BLaER1 treated with 17β-estradiol and CSF1 and Interleukin-3, amounts not matched to agents 10 nM and 100 nM (cell line): ENCODE results near the gene IL1R2.

Experiments used
- H3K27ac ChIP-seq, 11 experiments: shearing (Covaris generic); formaldehyde crosslinking; 2 replicates each; pipeline ENCODE4 v1.8.1; 2022
- H3K27me3 ChIP-seq, 11 experiments: shearing (Covaris generic); formaldehyde crosslinking; 2 replicates each; pipeline ENCODE4 v1.8.1; 2022
- H3K36me3 ChIP-seq, 11 experiments: shearing (Covaris generic); formaldehyde crosslinking; 2 replicates each; pipeline ENCODE4 v1.8.1; 2022
- H3K4me1 ChIP-seq, 10 experiments: shearing (Covaris generic); formaldehyde crosslinking; 2 replicates each; pipeline ENCODE4 v1.8.1; 2022
- H3K4me2 ChIP-seq, 11 experiments: shearing (Covaris generic); formaldehyde crosslinking; 2 replicates each; pipeline ENCODE4 v1.8.1; 2022
- H3K4me3 ChIP-seq, 10 experiments: shearing (Covaris generic); formaldehyde crosslinking; 2 replicates each; pipeline ENCODE4 v1.8.1; 2022
- H3K9ac ChIP-seq, 11 experiments: shearing (Covaris generic); formaldehyde crosslinking; 2 replicates each; pipeline ENCODE4 v1.8.1; 2022
- H3K9me3 ChIP-seq, 11 experiments: shearing (Covaris generic); formaldehyde crosslinking; replicated peaks in 1 of 11; 2 replicates each; pipeline ENCODE4 v1.8.1; 2022
- H4K20me1 ChIP-seq, 11 experiments: shearing (Covaris generic); formaldehyde crosslinking; 2 replicates each; pipeline ENCODE4 v1.8.1; 2022
- Cebpa-rat ChIP-seq, 11 experiments: shearing (Covaris generic); IDR thresholded peaks; 2 replicates each; pipeline ENCODE4 v1.8.1; 2022

The IL1R2 gene

GRCh38 chr2:101986804-101987740, 4.7 kb upstream of the IL1R2 start:
- H3K27me3 ChIP-seq: no peaks in the 10 kb centered on the region; a peak in 1 of 22 replicates
- no peak overlapping the region for H3K9ac ChIP-seq
- no peaks in the 10 kb centered on the region for H3K9me3 ChIP-seq
- H3K36me3 ChIP-seq: no peaks in the 10 kb centered on the region
- H3K4me2 ChIP-seq: peak overlapping the region in 8 of 11 experiments; percentile 8 to 84 (median 25); a peak in 10 of 22 replicates
- H4K20me1 ChIP-seq: no peaks in the 10 kb centered on the region; a peak in 1 of 22 replicates
- TF ChIP-seq Cebpa-rat (IDR thresholded peaks at IDR 0.05): no peak
- H3K27ac ChIP-seq: no peak overlapping the region
- peaks cover 44 to 74% (median 68%) of the 10 kb centered on the region in 10 experiments for H3K4me1 ChIP-seq
- H3K4me3 ChIP-seq: no peak overlapping the region

GRCh38 chr2:101987832-101988231, 3.9 kb upstream of the IL1R2 start:
- Histone ChIP-seq H3K36me3 (no peaks in the 10 kb centered on the region), H3K9me3 (no peaks in the 10 kb centered on the region), H3K4me1 (peaks cover 42 to 69% (median 64%) of the 10 kb centered on the region in 10 experiments), H3K27ac (no peak overlapping the region), H3K4me2 (peak overlapping the region in 4 of 11 experiments; percentile 1 to 84 (median 48); a peak in 6 of 22 replicates), H4K20me1 (no peaks in the 10 kb centered on the region; a peak in 1 of 22 replicates), H3K27me3 (peaks cover 0 to 4% (median 0%) of the 10 kb centered on the region in 11 experiments; a peak in 1 of 22 replicates), H3K4me3 (no peak overlapping the region), H3K9ac (no peak overlapping the region)
- TF ChIP-seq Cebpa-rat (IDR thresholded peaks at IDR 0.05): no peak

GRCh38 chr2:101988541-101988940, 3.2 kb upstream of the IL1R2 start:
- Histone ChIP-seq H3K9ac (no peak overlapping the region), H3K4me3 (no peak overlapping the region), H3K4me2 (peak overlapping the region in 9 of 11 experiments; percentile 0 to 84 (median 69); a peak in 13 of 22 replicates), H4K20me1 (no peaks in the 10 kb centered on the region; a peak in 1 of 22 replicates), H3K27me3 (peaks cover 0 to 11% (median 0%) of the 10 kb centered on the region in 11 experiments; a peak in 2 of 22 replicates), H3K36me3 (no peaks in the 10 kb centered on the region), H3K4me1 (peaks cover 35 to 68% (median 58%) of the 10 kb centered on the region in 10 experiments), H3K9me3 (no peaks in the 10 kb centered on the region), H3K27ac (no peak overlapping the region)
- TF ChIP-seq Cebpa-rat (IDR thresholded peaks at IDR 0.05): no peak

GRCh38 chr2:101989740-101990460, 1.9 kb upstream of the IL1R2 start:
- peaks cover 35 to 75% (median 58%) of the 10 kb centered on the region in 10 experiments for H3K4me1 ChIP-seq
- no peaks in the 10 kb centered on the region for H3K36me3 ChIP-seq
- TF ChIP-seq Cebpa-rat (IDR thresholded peaks at IDR 0.05): no peak
- peak overlapping the region in 9 of 11 experiments; percentile 10 to 80 (median 40); a peak in 12 of 22 replicates for H3K27ac ChIP-seq
- H4K20me1 ChIP-seq: no peaks in the 10 kb centered on the region; a peak in 1 of 22 replicates
- no peaks in the 10 kb centered on the region for H3K9me3 ChIP-seq
- H3K4me2 ChIP-seq: peak overlapping the region; percentile 69 to 84 (median 76)
- H3K27me3 ChIP-seq: peaks cover 0 to 12% (median 0%) of the 10 kb centered on the region in 11 experiments; a peak in 2 of 22 replicates
- no peak overlapping the region for H3K4me3 ChIP-seq
- peak overlapping the region in 1 of 11 experiments; percentile 32; a peak in 1 of 22 replicates for H3K9ac ChIP-seq

- Histone ChIP-seq H3K9ac (peak overlapping the region in 2 of 11 experiments; percentile 54 to 62; a peak in 3 of 22 replicates), H3K27ac (peak overlapping the region in 1 of 11 experiments; percentile 80; a peak in 1 of 22 replicates), H3K4me2 (peak overlapping the region in 2 of 11 experiments; percentile 71 to 84; a peak in 4 of 22 replicates), H4K20me1 (peaks cover 0 to 10% (median 0%) of the 10 kb centered on the region in 11 experiments; a peak in 1 of 22 replicates), H3K4me3 (peak overlapping the region in 2 of 10 experiments; percentile 36 to 52; a peak in 4 of 20 replicates), H3K4me1 (peaks cover 29 to 83% (median 33%) of the 10 kb centered on the region in 10 experiments), H3K36me3 (peaks cover 0 to 15% (median 0%) of the 10 kb centered on the region in 11 experiments; a peak in 2 of 22 replicates), H3K9me3 (no peaks in the 10 kb centered on the region), H3K27me3 (peaks cover 0 to 12% (median 0%) of the 10 kb centered on the region in 11 experiments; a peak in 2 of 22 replicates)
- TF ChIP-seq Cebpa-rat (IDR thresholded peaks at IDR 0.05): no peak
Observed at GRCh38 chr2:101993772-101994171, 2.0 kb downstream of the IL1R2 start.

- Histone ChIP-seq H3K27me3 (peaks cover 0 to 12% (median 0%) of the 10 kb centered on the region in 11 experiments; a peak in 2 of 22 replicates), H3K4me2 (peak overlapping the region in 2 of 11 experiments; percentile 71 to 84; a peak in 4 of 22 replicates), H3K4me1 (peaks cover 17 to 74% (median 21%) of the 10 kb centered on the region in 10 experiments), H3K4me3 (peak overlapping the region in 1 of 10 experiments; percentile 52; a peak in 1 of 20 replicates), H3K9me3 (no peaks in the 10 kb centered on the region), H4K20me1 (peaks cover 0 to 13% (median 0%) of the 10 kb centered on the region in 11 experiments; a peak in 1 of 22 replicates), H3K36me3 (peaks cover 0 to 23% (median 0%) of the 10 kb centered on the region in 11 experiments; a peak in 2 of 22 replicates), H3K9ac (no peak overlapping the region), H3K27ac (no peak overlapping the region)
- TF ChIP-seq Cebpa-rat (IDR thresholded peaks at IDR 0.05): no peak
Observed at GRCh38 chr2:101995019-101995418, 3.3 kb downstream of the IL1R2 start.

GRCh38 chr2:101995804-101996203, 4.0 kb downstream of the IL1R2 start:
- Histone ChIP-seq H3K9ac (no peak overlapping the region), H3K9me3 (no peaks in the 10 kb centered on the region), H3K4me3 (peak overlapping the region in 1 of 10 experiments; percentile 52; a peak in 1 of 20 replicates), H3K4me1 (peaks cover 9 to 74% (median 13%) of the 10 kb centered on the region in 10 experiments; a peak in 18 of 20 replicates), H3K4me2 (peak overlapping the region in 2 of 11 experiments; percentile 71 to 84; a peak in 2 of 22 replicates), H4K20me1 (peaks cover 0 to 20% (median 0%) of the 10 kb centered on the region in 11 experiments; a peak in 1 of 22 replicates), H3K27ac (no peak overlapping the region), H3K36me3 (peaks cover 0 to 30% (median 0%) of the 10 kb centered on the region in 11 experiments; a peak in 2 of 22 replicates), H3K27me3 (peaks cover 0 to 12% (median 0%) of the 10 kb centered on the region in 11 experiments; a peak in 2 of 22 replicates)
- TF ChIP-seq Cebpa-rat (IDR thresholded peaks at IDR 0.05): no peak

GRCh38 chr2:101998556-101998895, 6.8 kb downstream of the IL1R2 start:
- H3K4me2 ChIP-seq: peak overlapping the region in 2 of 11 experiments; percentile 19 to 21; a peak in 2 of 22 replicates
- peaks cover 0 to 30% (median 0%) of the 10 kb centered on the region in 11 experiments; a peak in 2 of 22 replicates for H3K36me3 ChIP-seq
- H3K4me3 ChIP-seq: no peak overlapping the region
- H4K20me1 ChIP-seq: peaks cover 0 to 27% (median 0%) of the 10 kb centered on the region in 11 experiments; a peak in 1 of 22 replicates
- H3K9ac ChIP-seq: no peak overlapping the region
- peaks cover 0 to 2% (median 0%) of the 10 kb centered on the region in 11 experiments; a peak in 1 of 22 replicates for H3K27me3 ChIP-seq
- no peaks in the 10 kb centered on the region for H3K9me3 ChIP-seq
- H3K27ac ChIP-seq: no peak overlapping the region
- H3K4me1 ChIP-seq: peaks cover 0 to 53% (median 0%) of the 10 kb centered on the region in 10 experiments; a peak in 3 of 20 replicates
- no peak for TF ChIP-seq Cebpa-rat (IDR thresholded peaks at IDR 0.05)
